Uterus (tissue), 2 donors: ENCODE results near the gene ZNF608.

ENCODE experiments used
- CTCF ChIP-seq, 4 experiments: fragments of 200-600 bp in 2 of 4; fragments of 450-650 bp in 2 of 4; sonication (generic) in 2 of 4; IDR thresholded peaks; one replicate each; pipeline ENCODE4 v1.5.1; 2016 to 2019; ENCODE audit warnings: antibody characterized with exemption in 4 of 4, mild to moderate bottlenecking in 2 of 4, moderate library complexity in 1 of 4
- POLR2A ChIP-seq, 2 donors: fragments of 450-650 bp; IDR thresholded peaks; one replicate each; pipeline ENCODE4 v1.6.1; 2016; ENCODE audit warnings: antibody characterized with exemption in 2 of 2, mild to moderate bottlenecking in 1 of 2, moderate library complexity in 1 of 2

- TF ChIP-seq POLR2A (IDR thresholded peaks at IDR 0.05) (no peak), CTCF (IDR thresholded peaks at IDR 0.05) (no peak)
These were observed 40.4 kb downstream of the ZNF608 start for GRCh38 chr5:124706051-124706450.
